Natural killer cell (primary cell): Measurements from ENCODE around the gene HIP1. TPM values are rescaled to one million over a fixed set of nuclear protein-coding genes. Genes with fewer than 3 reads are reported as not detected.

ENCODE experiments used
- ATAC-seq, 3 donors: fragments of 150-1000 bp in 2 of 3; fragments of 200-7000 bp in 1 of 3; cut with Tn5 transposase; 1 replicate in 1 of 3; 2 replicates in 2 of 3; pipeline ENCODE4 v1.10.0; 2021; ENCODE audit warnings: mild to moderate bottlenecking in 2 of 3, moderate library complexity in 2 of 3
- DNase-seq, 2 donors: peaks; one replicate each; pipeline versions ENCODE4 v3.0.0 to v3.0.0-alpha.2; 2013 to 2021; ENCODE audit warnings: mixed read lengths in 1 of 2
- H3K27ac ChIP-seq: one replicate; pipeline ENCODE4 v1.5.1; 2013; ENCODE audit warnings: mild to moderate bottlenecking, low read length
- H3K27me3 ChIP-seq: one replicate; pipeline ENCODE4 v1.6.1; 2013; ENCODE audit warnings: low read length; ENCODE audit not compliant: control insufficient read depth, insufficient read depth
- H3K36me3 ChIP-seq: one replicate; pipeline ENCODE4 v1.6.1; 2013; ENCODE audit warnings: low read length; ENCODE audit not compliant: control insufficient read depth, insufficient read depth
- H3K4me1 ChIP-seq: one replicate; pipeline ENCODE4 v1.6.1; 2013; ENCODE audit warnings: low read length; ENCODE audit not compliant: control insufficient read depth, insufficient read depth
- H3K4me3 ChIP-seq: one replicate; pipeline ENCODE4 v1.5.1; 2013; ENCODE audit warnings: low read length
- H3K9me3 ChIP-seq: one replicate; pipeline ENCODE4 v1.6.1; 2013; ENCODE audit warnings: low read length; ENCODE audit not compliant: control insufficient read depth, insufficient read depth
- H3K27ac Mint-ChIP-seq, 2 donors: one replicate each; pipeline ENCODE4 v1.8.0; 2022; ENCODE audit warnings: mild to moderate bottlenecking in 2 of 2, mixed read lengths in 2 of 2, moderate library complexity in 1 of 2
- H3K27me3 Mint-ChIP-seq, 2 donors: one replicate each; pipeline ENCODE4 v1.8.0; 2022; ENCODE audit warnings: low read depth in 2 of 2, mixed read lengths in 2 of 2
- H3K36me3 Mint-ChIP-seq: one replicate; pipeline ENCODE4 v1.8.0; 2022; ENCODE audit warnings: mixed read lengths
- H3K4me1 Mint-ChIP-seq, 2 donors: one replicate each; pipeline ENCODE4 v1.8.0; 2022; ENCODE audit warnings: mixed read lengths in 2 of 2
- H3K4me3 Mint-ChIP-seq: one replicate; pipeline ENCODE4 v1.8.0; 2022; ENCODE audit warnings: mild to moderate bottlenecking, moderate library complexity, mixed read lengths
- H3K9me3 Mint-ChIP-seq, 2 donors: one replicate each; pipeline ENCODE4 v1.8.0; 2022; ENCODE audit warnings: mixed read lengths in 2 of 2
- WGBS: methylation state at CpG from one replicate; pipeline ENCODE4 v1.1.7; 2013; ENCODE audit warnings: missing lambda C conversion rate; ENCODE audit not compliant: insufficient coverage; 5-methylcytosine and 5-hydroxymethylcytosine counted together
- intact Hi-C: fragments of 100-400 bp; cut with micrococcal nuclease; formaldehyde crosslinking; loops from one replicate; pipeline ENCODE4 v1.14.2; 2022
- total RNA-seq, 4 donors: library from RNA; stranded (reverse); fragments of 120-200 nt in 1 of 4; gene quantifications; one replicate each; pipeline versions ENCODE4 v1.2.3 to v1.2.4, GENCODE V29; 2013 to 2022
- TF ChIP-seq, protein P1 (sequence below): fragments of 200-600 bp; IDR thresholded peaks from one replicate; pipeline ENCODE4 v1.8.0; 2022; ENCODE audit warnings: antibody characterized with exemption

The HIP1 gene
- total RNA-seq, 3 donors from 2014 or later (not counting 1 experiment from before 2014, with no cell fraction given): 17.1 to 27.9 (median 23.1) TPM

DNA sequence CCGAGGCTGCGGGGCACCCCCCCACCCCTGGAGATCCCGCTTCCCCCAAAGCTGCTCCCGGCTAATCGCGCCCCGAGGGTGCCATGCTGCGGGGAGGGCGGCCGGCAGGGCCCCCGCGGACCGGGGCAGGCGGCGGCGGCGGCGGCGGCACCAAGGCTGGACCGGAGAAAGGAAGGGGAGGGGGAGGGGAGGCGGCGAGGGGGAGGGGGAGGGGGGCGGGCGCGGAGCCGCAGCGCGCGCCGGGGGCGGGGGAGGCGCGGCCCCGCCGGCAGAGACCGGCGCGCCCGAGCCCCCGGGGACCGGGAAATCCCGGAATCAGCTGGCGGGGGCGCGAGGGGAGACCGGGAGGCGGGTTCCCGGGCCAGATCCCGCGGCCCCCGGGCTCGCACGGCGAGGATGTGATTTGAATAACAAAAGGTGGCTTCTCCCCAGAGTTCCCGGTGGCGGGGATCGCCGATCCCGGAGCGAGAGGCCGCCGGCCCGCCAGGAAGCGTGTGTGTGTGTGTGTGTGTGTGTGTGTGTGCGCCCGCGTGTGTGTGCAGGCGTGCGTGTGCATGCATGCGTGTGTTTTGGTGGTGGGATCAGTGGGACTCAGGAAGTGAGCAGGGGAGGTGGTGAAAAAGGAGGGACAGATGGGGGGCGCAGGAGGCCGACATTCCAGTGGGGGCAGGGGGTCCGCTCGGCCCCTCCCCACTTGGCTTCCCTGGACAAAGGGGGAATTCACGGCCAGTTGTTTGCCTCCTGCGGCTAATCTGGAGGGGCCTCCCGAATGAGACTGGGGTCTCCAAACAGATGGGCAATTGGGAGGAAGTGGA is 99.5 kb downstream of the HIP1 start:
- peak overlapping the region; percentile 63 for H3K4me3 ChIP-seq
- TF ChIP-seq, protein P1, sequence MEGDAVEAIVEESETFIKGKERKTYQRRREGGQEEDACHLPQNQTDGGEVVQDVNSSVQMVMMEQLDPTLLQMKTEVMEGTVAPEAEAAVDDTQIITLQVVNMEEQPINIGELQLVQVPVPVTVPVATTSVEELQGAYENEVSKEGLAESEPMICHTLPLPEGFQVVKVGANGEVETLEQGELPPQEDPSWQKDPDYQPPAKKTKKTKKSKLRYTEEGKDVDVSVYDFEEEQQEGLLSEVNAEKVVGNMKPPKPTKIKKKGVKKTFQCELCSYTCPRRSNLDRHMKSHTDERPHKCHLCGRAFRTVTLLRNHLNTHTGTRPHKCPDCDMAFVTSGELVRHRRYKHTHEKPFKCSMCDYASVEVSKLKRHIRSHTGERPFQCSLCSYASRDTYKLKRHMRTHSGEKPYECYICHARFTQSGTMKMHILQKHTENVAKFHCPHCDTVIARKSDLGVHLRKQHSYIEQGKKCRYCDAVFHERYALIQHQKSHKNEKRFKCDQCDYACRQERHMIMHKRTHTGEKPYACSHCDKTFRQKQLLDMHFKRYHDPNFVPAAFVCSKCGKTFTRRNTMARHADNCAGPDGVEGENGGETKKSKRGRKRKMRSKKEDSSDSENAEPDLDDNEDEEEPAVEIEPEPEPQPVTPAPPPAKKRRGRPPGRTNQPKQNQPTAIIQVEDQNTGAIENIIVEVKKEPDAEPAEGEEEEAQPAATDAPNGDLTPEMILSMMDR: no peak
- peaks cover 9% of the 10 kb centered on the region for H3K9me3 ChIP-seq
- 0% methylated on average over 62 of the region's 77 CpGs for WGBS
- Mint-ChIP-seq H3K27me3 (no peaks in the 10 kb centered on the region), H3K9me3 (no peaks in the 10 kb centered on the region), H3K4me3 (peak overlapping the region; percentile 87), H3K27ac (peak overlapping the region; percentile 15 to 86), H3K4me1 (peaks cover 0 to 35% of the 10 kb centered on the region in 2 donors), H3K36me3 (no peaks in the 10 kb centered on the region)
- no peak overlapping the region for H3K27ac ChIP-seq
- DNase-seq (peak; percentile 40 to 54), ATAC-seq (peak; percentile 39 to 45 (median 44))
- H3K4me1 ChIP-seq: peaks cover 24% of the 10 kb centered on the region
- intact Hi-C loops: no loop called here
- no peaks in the 10 kb centered on the region for H3K27me3 ChIP-seq
- H3K36me3 ChIP-seq: no peaks in the 10 kb centered on the region

DNA sequence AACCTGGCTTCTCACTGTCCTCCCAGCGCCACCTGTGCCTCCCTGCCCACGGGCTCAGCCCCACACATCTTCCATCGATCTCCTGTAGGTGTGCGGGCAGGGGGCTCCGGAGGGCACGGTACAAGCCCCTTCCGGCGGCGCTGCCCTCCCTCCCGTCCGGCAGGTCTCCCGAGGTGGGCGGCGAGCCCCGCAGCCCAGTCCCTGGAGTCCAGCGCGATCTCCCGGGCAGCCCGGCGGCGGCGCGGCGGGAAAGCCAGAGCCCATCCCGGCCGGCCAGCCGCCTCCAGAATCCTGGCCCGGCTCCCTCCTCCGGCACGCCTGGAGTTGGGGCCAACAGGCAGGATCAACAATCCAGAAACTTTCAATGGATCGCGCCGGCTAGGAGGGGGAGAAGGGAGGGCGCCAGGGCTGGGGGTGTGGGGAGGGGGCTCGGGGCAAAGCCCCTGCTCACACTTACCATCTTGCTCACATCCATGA is 100.1 kb downstream of the HIP1 start:
- ATAC-seq (peak in 1 of 3 donors; percentile 14), DNase-seq (no peak)
- H3K9me3 Mint-ChIP-seq: no peaks in the 10 kb centered on the region
- H3K36me3 ChIP-seq: no peaks in the 10 kb centered on the region
- intact Hi-C loops: no loop called here
- peak overlapping the region; percentile 24 for H3K4me3 ChIP-seq
- H3K27ac ChIP-seq: no peak overlapping the region
- H3K4me1 Mint-ChIP-seq: peaks cover 0 to 35% of the 10 kb centered on the region in 2 donors
- TF ChIP-seq, protein P1: no peak
- no peaks in the 10 kb centered on the region for H3K27me3 Mint-ChIP-seq
- H3K27me3 ChIP-seq: no peaks in the 10 kb centered on the region
- H3K36me3 Mint-ChIP-seq: no peaks in the 10 kb centered on the region
- peaks cover 24% of the 10 kb centered on the region for H3K4me1 ChIP-seq
- peak overlapping the region; percentile 49 for H3K4me3 Mint-ChIP-seq
- peak overlapping the region in 1 of 2 donors; percentile 86 for H3K27ac Mint-ChIP-seq
- 10% methylated on average over 30 of the region's 35 CpGs for WGBS
- H3K9me3 ChIP-seq: peaks cover 9% of the 10 kb centered on the region

GRCh38 chr7:75637854-75638593 is 100.7 kb downstream of the HIP1 start:
- intact Hi-C loops: no loop called here
- H3K4me3 Mint-ChIP-seq: peak overlapping the region; percentile 49

More at GRCh38 chr7:75637854-75638593, 100.7 kb downstream of the HIP1 start:
- ATAC-seq (no peak), DNase-seq (no peak)
- Mint-ChIP-seq H3K36me3 (no peaks in the 10 kb centered on the region), H3K27me3 (no peaks in the 10 kb centered on the region), H3K9me3 (no peaks in the 10 kb centered on the region), H3K27ac (peak overlapping the region in 1 of 2 donors; percentile 81), H3K4me1 (peaks cover 0 to 35% of the 10 kb centered on the region in 2 donors)
- WGBS: 90% methylated on average over 13 of the region's 14 CpGs
- no peaks in the 10 kb centered on the region for H3K27me3 ChIP-seq
- no peaks in the 10 kb centered on the region for H3K36me3 ChIP-seq
- H3K27ac ChIP-seq: no peak overlapping the region
- H3K9me3 ChIP-seq: peaks cover 3% of the 10 kb centered on the region
- H3K4me3 ChIP-seq: no peak overlapping the region
- peaks cover 24% of the 10 kb centered on the region for H3K4me1 ChIP-seq
- TF ChIP-seq, protein P1: no peak
